Articular chondrocyte of knee joint (primary cell): ENCODE data around the gene ELOVL5. TPM values are rescaled to one million over a fixed set of nuclear protein-coding genes. Genes with fewer than 3 reads are reported as not detected.

Source experiments
- small RNA-seq: library from RNA; depleted of rRNA; stranded (forward); fragments of <200 nt; gene quantifications from one replicate; pipeline ENCODE3, GENCODE V24; 2012
- total RNA-seq: library from RNA; depleted of rRNA; stranded (reverse); fragments of >200 nt; gene quantifications from 2 replicates; pipeline ENCODE4 v1.2.3, GENCODE V29; 2012

Gene ELOVL5
- total RNA-seq, result 146 and 159 TPM in 2 replicates

DNA sequence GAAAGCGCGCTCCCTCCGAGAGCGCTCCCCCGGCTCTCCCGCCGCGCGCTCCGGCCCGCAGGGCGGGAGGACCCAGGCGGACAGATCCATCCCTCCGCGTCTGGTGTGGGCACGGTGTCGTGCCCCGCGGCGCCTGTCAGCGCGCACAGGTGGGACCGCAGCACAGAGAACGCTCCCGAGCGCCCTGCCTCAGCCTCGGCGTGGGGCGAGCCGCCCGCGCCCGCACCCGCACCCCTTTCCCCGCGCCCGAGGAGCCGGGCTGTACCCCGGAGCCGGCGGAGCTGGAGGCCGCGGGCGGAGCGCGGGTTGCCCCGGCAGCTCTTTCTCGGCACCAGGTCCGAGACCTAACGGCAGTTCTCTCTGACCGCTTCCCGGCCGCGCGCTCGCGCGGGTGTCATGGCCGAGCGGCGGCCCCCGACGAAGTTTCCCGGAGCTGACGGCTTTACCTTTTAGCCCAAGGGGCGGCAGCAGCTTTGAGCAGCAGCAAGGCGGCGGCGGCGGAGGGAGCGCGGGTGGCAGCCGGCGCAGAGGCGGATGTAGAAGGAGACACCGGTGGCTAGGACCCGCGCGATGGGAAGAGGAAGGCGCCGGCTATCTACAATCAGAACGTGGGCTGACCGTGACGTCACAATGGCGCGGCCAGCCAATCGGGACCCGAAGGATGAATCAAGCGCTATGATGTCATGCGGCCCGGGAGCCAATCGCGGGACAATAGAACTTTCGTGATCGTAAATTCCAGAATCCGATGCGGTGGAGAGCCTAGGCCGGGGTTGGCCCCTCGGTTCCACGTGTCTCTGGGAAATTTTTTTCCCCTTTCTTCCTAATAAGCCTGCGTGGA lies at the start of gene ELOVL5:
Gene ELOVL5, minus strand, starts transcription at position 580 of the 838 bp plus-strand sequence. CDS start 53,251 bp downstream, outside the sequence.

Small RNAs within 50 kb of the gene (small RNA-seq; reads per million reads assigned to genes)
- gene MIR5685 (not detected), gene RNU1-136P (0.65 reads per million, percentile 22 among the genes with 10 or more reads in this experiment)

Other genes with a start within 250 kb of the ELOVL5 start
- not detected in 2 replicates for gene GCM1, start 200.1 kb downstream of the ELOVL5 start, total RNA-seq
- gene GCLC, start 196.2 kb upstream of the ELOVL5 start, total RNA-seq, result 33.8 and 61.3 TPM in 2 replicates